CD4-positive, CD25-positive, alpha-beta regulatory T cell (primary cell): ENCODE measurements around the gene KRTAP5-4. TPM values are rescaled to one million over a fixed set of nuclear protein-coding genes. Genes with fewer than 3 reads are reported as not detected.
A peak's percentile ranks its signal among the peaks of the same experiment; 100 is the strongest.

Experiments used
- ATAC-seq, 2 donors: fragments of 150-1000 bp; cut with Tn5 transposase; one replicate each; pipeline ENCODE4 v1.10.0; 2021; ENCODE audit warnings: low read depth in 2 of 2, moderate number of reproducible peaks in 2 of 2, moderate library complexity in 1 of 2
- DNase-seq, 3 donors: peaks; one replicate each; pipeline versions ENCODE4 v3.0.0 to v3.0.0-alpha.2; 2012 to 2022; ENCODE audit warnings: mixed read lengths in 1 of 3
- H3K27ac ChIP-seq: one replicate; pipeline ENCODE4 v1.7.0; 2013; ENCODE audit warnings: mild to moderate bottlenecking, low read length; ENCODE audit not compliant: insufficient read depth, poor library complexity, severe bottlenecking
- H3K27me3 ChIP-seq: one replicate; pipeline ENCODE4 v1.7.0; 2013; ENCODE audit warnings: low read length; ENCODE audit not compliant: control insufficient read depth, insufficient read depth
- H3K36me3 ChIP-seq: one replicate; pipeline ENCODE4 v1.7.0; 2013; ENCODE audit warnings: mild to moderate bottlenecking, low read length, moderate library complexity; ENCODE audit not compliant: control insufficient read depth, insufficient read depth
- H3K4me1 ChIP-seq: 2 replicates; pipeline ENCODE4 v1.7.0; 2013; ENCODE audit warnings: mild to moderate bottlenecking, low read length; ENCODE audit not compliant: insufficient read depth, control insufficient read depth, poor library complexity, severe bottlenecking
- H3K4me3 ChIP-seq: one replicate; pipeline ENCODE4 v1.7.0; 2013; ENCODE audit warnings: low read depth, mild to moderate bottlenecking, low read length, moderate library complexity
- H3K9me3 ChIP-seq, 2 experiments: 1 replicate in 1 of 2; 2 replicates in 1 of 2; pipeline ENCODE4 v1.7.0; 2013; ENCODE audit warnings: low read length in 2 of 2, mild to moderate bottlenecking in 1 of 2, moderate library complexity in 1 of 2; ENCODE audit not compliant: control insufficient read depth in 2 of 2
- H3K27ac Mint-ChIP-seq, 3 donors: one replicate each; pipeline ENCODE4 v1.8.0; 2020 to 2022; ENCODE audit warnings: mild to moderate bottlenecking in 3 of 3, mixed read lengths in 3 of 3, moderate library complexity in 2 of 3
- H3K27me3 Mint-ChIP-seq: one replicate; pipeline ENCODE4 v1.8.0; 2022; ENCODE audit warnings: mild to moderate bottlenecking, mixed read lengths
- H3K36me3 Mint-ChIP-seq: one replicate; pipeline ENCODE4 v1.8.0; 2020; ENCODE audit warnings: mixed read lengths
- H3K4me1 Mint-ChIP-seq, 4 donors: one replicate each; pipeline ENCODE4 v1.8.0; 2020 to 2022; ENCODE audit warnings: mixed read lengths in 4 of 4, mild to moderate bottlenecking in 1 of 4
- H3K4me3 Mint-ChIP-seq, 4 donors: one replicate each; pipeline ENCODE4 v1.8.0; 2020 to 2022; ENCODE audit warnings: mild to moderate bottlenecking in 4 of 4, mixed read lengths in 4 of 4, moderate library complexity in 3 of 4
- H3K9me3 Mint-ChIP-seq, 7 donors: one replicate each; pipeline ENCODE4 v1.8.0; 2020 to 2022; ENCODE audit warnings: mixed read lengths in 7 of 7, mild to moderate bottlenecking in 3 of 7, moderate library complexity in 2 of 7
- polyA plus RNA-seq, 4 donors: library from polyadenylated mRNA; unstranded; fragments of 300-500 nt; fragmentation: Illumina TruSeq; gene quantifications; one replicate each; pipeline ENCODE4 v1.2.3, GENCODE V29; 2021
- total RNA-seq: library from RNA; stranded (reverse); gene quantifications from one replicate; pipeline ENCODE4 v1.2.3, GENCODE V29; 2022

The KRTAP5-4 gene
- total and polyA plus RNA-seq, 5 donors from 2014 or later: not detected

DNA sequence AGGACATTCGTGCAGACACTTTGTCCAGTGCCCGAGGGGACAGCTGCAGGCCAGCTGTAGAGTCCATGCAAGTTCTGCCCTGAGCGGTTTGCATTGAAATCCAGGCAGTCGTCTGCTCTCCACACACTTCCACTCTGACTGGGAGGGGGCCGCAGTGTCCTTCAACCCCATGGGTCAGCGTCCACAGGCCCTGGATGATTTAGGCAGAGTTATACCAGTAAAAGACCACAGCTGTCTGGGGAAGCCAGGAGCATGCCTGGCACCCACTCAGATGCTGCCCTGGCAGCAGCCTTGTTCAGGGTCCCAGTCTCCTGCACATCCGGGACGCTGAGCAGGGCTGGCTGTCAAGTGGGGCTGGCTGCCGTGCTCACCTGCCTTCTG is 34.1 kb upstream of the KRTAP5-4 start:
- ATAC-seq: no peak
- Mint-ChIP-seq H3K4me3 (no peak overlapping the region), H3K36me3 (no peaks in the 10 kb centered on the region), H3K9me3 (no peaks in the 10 kb centered on the region), H3K27ac (no peak overlapping the region), H3K27me3 (peaks cover 40% of the 10 kb centered on the region), H3K4me1 (peaks cover 0 to 10% (median 3%) of the 10 kb centered on the region in 4 donors)
- peaks cover 3% of the 10 kb centered on the region for H3K4me1 ChIP-seq
- no peaks in the 10 kb centered on the region for H3K9me3 ChIP-seq
- no peak for DNase-seq
- no peaks in the 10 kb centered on the region for H3K27me3 ChIP-seq
- no peaks in the 10 kb centered on the region for H3K36me3 ChIP-seq
- no peak overlapping the region for H3K27ac ChIP-seq
- no peak overlapping the region for H3K4me3 ChIP-seq

DNA sequence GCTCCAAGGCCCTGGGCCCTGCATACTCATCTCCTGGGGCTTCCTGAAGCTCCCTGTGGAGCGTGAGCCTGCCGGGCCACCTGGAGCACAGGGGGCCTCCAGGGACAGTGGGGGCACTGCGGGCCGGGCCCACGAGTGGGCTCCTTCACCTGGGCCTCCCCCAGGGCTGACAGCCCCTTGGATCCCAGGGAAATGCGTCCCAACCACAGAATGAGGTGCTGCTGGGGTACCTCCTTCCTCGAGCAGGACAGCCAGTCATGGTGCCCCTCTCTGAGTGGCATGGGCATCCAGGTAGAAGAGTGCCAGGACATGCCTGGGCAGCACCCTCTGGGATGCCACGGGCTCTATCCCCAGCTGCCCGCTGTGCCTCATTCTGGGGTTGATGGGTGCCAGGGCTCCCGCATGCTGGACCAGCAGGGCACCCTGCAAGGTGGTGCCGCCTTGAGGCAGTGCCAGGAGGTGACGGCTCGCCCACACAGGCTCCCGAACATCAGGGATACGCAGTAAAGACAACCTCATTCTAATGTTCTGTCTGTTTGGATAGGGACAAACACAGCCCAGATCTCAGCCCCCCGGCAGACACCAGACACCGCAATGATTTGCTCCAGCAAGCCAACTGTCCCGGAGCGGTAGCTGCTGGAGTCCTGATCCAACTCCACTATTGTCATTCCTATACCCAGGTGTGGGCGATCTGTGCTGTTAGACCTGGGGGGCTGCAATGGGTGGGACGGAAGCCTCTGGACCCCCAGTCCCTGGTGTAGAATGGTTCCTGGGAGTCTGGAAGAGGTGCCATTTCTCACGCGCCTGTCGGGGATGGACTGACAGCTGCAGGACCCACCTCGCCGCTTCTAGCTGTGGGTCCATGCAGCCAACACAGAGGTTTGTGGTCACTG is 33.5 kb upstream of the KRTAP5-4 start:
- H3K27me3 Mint-ChIP-seq: peaks cover 39% of the 10 kb centered on the region

DNA sequence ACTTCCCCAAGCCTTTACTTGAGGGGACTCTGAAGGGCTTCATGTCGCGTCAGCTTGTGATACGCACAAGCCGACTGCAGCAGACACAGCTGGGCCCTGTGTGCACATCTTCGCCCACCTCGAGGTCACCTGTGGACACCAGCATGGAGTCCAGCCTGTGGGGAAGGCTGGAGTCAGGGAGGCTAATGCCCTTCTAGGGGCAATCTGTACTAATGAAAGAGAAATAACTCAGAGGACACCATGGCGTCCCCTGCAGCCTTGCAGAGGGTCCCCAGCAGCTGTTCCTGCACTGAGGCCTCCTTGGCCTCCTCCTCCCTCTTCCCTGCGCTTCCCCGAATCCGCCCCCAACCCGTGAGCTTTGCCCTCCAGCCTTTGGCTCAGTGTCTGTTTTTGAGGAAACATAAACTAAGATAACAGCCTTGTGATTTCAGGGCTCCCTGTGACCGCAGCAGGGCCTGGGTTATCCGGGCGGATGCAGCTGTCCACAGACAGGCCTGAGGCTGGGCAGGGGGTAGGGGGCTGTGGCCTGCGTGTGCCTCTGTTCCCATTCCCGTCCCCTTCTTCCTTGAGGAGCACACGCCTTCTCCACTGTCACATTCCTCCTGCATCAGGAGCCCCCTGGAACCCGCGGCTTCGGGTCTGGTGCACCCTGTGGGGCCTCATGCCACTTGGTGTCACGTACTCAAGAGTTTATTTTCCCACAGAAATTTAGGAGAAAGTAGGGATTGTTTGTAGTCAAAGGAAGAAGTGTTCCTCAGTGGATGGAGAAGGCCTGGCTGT is 32.6 kb upstream of the KRTAP5-4 start:
- ATAC-seq: no peak
- no peak for DNase-seq
- Histone ChIP-seq H3K4me3 (no peak overlapping the region), H3K36me3 (no peaks in the 10 kb centered on the region), H3K4me1 (peaks cover 3% of the 10 kb centered on the region), H3K27ac (no peak overlapping the region), H3K9me3 (no peaks in the 10 kb centered on the region), H3K27me3 (no peaks in the 10 kb centered on the region)
- Mint-ChIP-seq H3K36me3 (no peaks in the 10 kb centered on the region), H3K9me3 (no peaks in the 10 kb centered on the region), H3K4me1 (peaks cover 0 to 4% (median under 1%) of the 10 kb centered on the region in 4 donors), H3K27me3 (peaks cover 31% of the 10 kb centered on the region), H3K4me3 (no peak overlapping the region), H3K27ac (peak overlapping the region in 1 of 3 donors; percentile 88)

More for the DNA sequence above, 33.5 kb upstream of the KRTAP5-4 start:
- Histone ChIP-seq H3K27me3 (no peaks in the 10 kb centered on the region), H3K27ac (no peak overlapping the region), H3K4me1 (peaks cover 3% of the 10 kb centered on the region), H3K9me3 (no peaks in the 10 kb centered on the region), H3K36me3 (no peaks in the 10 kb centered on the region), H3K4me3 (no peak overlapping the region)
- no peaks in the 10 kb centered on the region for H3K9me3 Mint-ChIP-seq
- no peak for ATAC-seq
- no peaks in the 10 kb centered on the region for H3K36me3 Mint-ChIP-seq
- H3K4me3 Mint-ChIP-seq: no peak overlapping the region
- no peak overlapping the region for H3K27ac Mint-ChIP-seq
- DNase-seq: no peak
- peaks cover 0 to 10% (median 3%) of the 10 kb centered on the region in 4 donors for H3K4me1 Mint-ChIP-seq

DNA sequence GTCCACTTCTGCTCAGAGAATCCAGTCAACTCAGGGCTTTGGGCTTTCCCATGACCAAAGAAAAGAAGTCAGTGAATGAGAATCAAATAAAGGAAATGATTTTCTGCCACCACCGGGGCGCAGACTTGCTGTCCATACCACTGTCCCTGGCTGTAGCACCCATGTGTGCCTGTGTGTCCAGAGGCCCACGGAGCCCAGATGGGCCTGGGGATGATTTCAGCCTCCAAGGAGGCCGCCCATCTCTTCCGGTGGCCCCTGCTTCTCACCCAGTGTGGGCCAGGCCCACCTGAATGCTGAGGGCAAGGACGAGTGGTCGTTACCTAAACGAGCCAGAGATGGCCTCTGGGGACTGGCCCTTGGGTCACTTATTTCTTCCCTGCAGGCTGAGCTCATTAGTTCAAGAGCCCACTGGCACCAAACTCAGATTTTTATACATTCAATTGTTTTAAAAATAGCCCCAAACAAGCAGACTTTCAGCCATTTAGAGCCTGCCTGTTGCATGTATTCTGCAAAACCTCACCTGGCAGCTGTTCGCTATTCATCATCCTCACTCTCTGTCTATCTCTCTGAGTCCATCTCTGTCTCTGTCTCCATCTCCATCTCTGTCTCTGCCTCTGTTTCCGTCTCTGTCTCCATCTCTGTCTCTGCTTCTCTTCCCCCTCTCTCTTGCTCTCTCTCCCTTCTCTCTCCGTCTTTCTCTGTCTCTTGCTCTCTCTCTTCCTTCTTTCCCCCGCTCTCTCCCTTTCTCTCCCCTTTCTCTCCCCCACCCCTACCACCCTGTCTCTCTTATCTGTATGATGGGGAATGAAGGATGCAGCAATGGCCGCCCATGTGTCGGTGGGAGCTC is 31.8 kb upstream of the KRTAP5-4 start:
- Histone ChIP-seq H3K4me1 (peaks cover 3% of the 10 kb centered on the region), H3K9me3 (no peaks in the 10 kb centered on the region), H3K27ac (no peak overlapping the region), H3K36me3 (no peaks in the 10 kb centered on the region), H3K27me3 (no peaks in the 10 kb centered on the region), H3K4me3 (no peak overlapping the region)
- H3K36me3 Mint-ChIP-seq: no peaks in the 10 kb centered on the region
- ATAC-seq: no peak
- H3K4me1 Mint-ChIP-seq: no peaks in the 10 kb centered on the region
- H3K4me3 Mint-ChIP-seq: no peak overlapping the region
- DNase-seq: no peak
- H3K27me3 Mint-ChIP-seq: peaks cover 23% of the 10 kb centered on the region
- no peak overlapping the region for H3K27ac Mint-ChIP-seq
- H3K9me3 Mint-ChIP-seq: no peaks in the 10 kb centered on the region

DNA sequence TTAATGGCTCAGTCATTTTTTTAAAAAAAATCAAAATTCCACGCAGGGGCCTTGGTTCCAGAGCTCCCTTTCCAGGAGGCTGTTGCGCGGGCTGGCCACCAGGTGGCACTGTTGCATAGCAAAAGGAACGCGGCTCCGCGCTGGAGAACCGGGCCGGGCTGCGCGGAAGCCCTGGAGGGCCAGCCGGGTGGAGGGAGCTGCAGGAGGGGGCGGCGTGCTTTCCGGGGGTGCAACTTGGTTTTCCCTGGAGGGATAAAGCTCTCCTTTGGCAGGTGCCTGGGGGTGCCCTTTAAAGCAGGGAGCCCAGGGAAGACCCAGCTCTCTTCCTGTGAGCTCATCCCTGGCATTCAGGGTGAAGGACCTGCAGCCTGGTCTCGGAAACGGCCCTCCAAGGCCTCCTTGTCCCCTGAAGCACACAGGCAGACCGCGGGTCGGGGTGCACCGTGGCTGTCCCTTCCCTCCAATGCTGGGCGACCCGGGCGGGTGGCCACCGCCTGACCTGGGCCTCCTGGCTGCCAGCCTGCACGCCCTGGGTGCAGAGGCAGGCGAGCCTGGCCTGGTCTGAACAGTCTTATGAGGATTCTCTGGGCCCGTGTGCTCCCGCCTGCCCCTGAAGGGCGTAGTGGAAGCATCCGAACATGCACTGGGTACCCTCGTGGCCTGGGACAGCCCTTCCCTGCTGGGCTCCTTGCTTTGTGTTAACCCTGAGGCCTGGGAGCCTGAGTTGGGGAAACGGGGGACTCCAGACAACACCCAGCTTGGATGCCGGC is 31.0 kb upstream of the KRTAP5-4 start:
- Histone ChIP-seq H3K36me3 (no peaks in the 10 kb centered on the region), H3K9me3 (no peaks in the 10 kb centered on the region), H3K4me3 (no peak overlapping the region), H3K4me1 (peaks cover 3% of the 10 kb centered on the region), H3K27me3 (no peaks in the 10 kb centered on the region), H3K27ac (no peak overlapping the region)
- Mint-ChIP-seq H3K27me3 (peaks cover 18% of the 10 kb centered on the region), H3K27ac (no peak overlapping the region), H3K9me3 (no peaks in the 10 kb centered on the region), H3K4me1 (no peaks in the 10 kb centered on the region), H3K36me3 (no peaks in the 10 kb centered on the region), H3K4me3 (no peak overlapping the region)
- ATAC-seq: peak; percentile 62 to 75
- peak; percentile 50 to 72 (median 65) for DNase-seq

DNA sequence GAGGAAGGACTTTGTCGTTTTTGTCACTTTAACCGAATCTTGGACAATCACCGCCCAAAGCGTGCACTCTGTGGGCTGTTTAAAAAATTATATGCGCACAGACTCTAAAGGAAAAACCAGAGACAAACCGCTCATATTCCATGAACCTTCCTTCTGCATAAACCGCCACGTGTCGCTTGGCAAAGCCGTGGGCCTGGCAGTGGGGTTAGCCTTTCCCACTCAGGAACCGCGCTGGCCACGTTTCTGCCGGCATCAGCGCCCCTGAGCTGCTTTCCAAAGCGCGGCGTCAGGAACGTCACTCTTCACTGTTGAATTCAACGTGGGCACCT is 30.5 kb upstream of the KRTAP5-4 start:
- no peaks in the 10 kb centered on the region for H3K9me3 ChIP-seq
- H3K4me1 ChIP-seq: peaks cover 3% of the 10 kb centered on the region
- Mint-ChIP-seq H3K4me3 (no peak overlapping the region), H3K36me3 (no peaks in the 10 kb centered on the region), H3K9me3 (no peaks in the 10 kb centered on the region), H3K4me1 (no peaks in the 10 kb centered on the region), H3K27me3 (peaks cover 18% of the 10 kb centered on the region), H3K27ac (no peak overlapping the region)
- H3K27me3 ChIP-seq: no peaks in the 10 kb centered on the region
- ATAC-seq (no peak), DNase-seq (no peak)
- no peaks in the 10 kb centered on the region for H3K36me3 ChIP-seq
- no peak overlapping the region for H3K4me3 ChIP-seq
- H3K27ac ChIP-seq: no peak overlapping the region

DNA sequence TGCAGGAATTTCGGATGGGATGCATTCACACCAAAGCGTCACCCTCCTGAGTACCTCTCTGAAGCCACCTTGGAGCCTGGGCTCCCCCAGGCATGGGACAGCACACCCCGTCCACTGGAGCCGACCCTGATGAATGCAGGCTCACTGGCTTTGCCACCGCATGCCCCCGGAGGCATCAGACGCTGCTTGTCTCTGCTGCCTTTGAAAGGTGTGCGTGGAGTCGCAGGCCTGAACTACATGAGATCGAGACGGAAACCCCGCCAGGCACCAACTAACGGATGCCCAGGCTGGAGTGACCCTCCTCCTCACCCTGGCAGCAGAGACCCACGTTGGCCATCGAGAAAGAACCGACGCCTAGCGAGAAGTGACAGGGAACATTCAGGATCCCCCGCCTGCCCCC is 30.1 kb upstream of the KRTAP5-4 start:
- Mint-ChIP-seq H3K4me1 (no peaks in the 10 kb centered on the region), H3K4me3 (no peak overlapping the region), H3K27me3 (peaks cover 18% of the 10 kb centered on the region), H3K27ac (no peak overlapping the region), H3K36me3 (no peaks in the 10 kb centered on the region), H3K9me3 (no peaks in the 10 kb centered on the region)
- Histone ChIP-seq H3K4me1 (peaks cover 3% of the 10 kb centered on the region), H3K9me3 (no peaks in the 10 kb centered on the region), H3K27me3 (no peaks in the 10 kb centered on the region), H3K27ac (no peak overlapping the region), H3K4me3 (no peak overlapping the region), H3K36me3 (no peaks in the 10 kb centered on the region)
- DNase-seq: no peak
- ATAC-seq: no peak
